A204.1 (cell line): ENCODE results near the gene SMG7.

Experiments used
- FAIRE-seq: peaks from 2 replicates; lab custom pipeline; 2012; peaks lifted over from hg19 to GRCh38; lab: Jason Lieb, UNC

Gene SMG7

GRCh38 chr1:183590244-183591191 lies 118.2 kb downstream of the SMG7 start, which contains the start of gene NCF2:
Gene NCF2, minus strand, starts transcription at chr1:183590459. Its CDS starts 130 bp downstream, at chr1:183590329.
- no peak for FAIRE-seq

- FAIRE-seq = no peak
Observed at GRCh38 chr1:183592733-183593132, 120.4 kb downstream of the SMG7 start.

- no peak for FAIRE-seq
Observed at GRCh38 chr1:183593356-183593755, 121.1 kb downstream of the SMG7 start.

- no peak for FAIRE-seq
Observed at GRCh38 chr1:183595537-183595936, 123.2 kb downstream of the SMG7 start.

- FAIRE-seq = no peak
Observed at GRCh38 chr1:183596500-183596899, 124.2 kb downstream of the SMG7 start.

- FAIRE-seq = no peak
Observed at GRCh38 chr1:183597656-183598347, 125.5 kb downstream of the SMG7 start.

GRCh38 chr1:183598386-183598785 lies 126.1 kb downstream of the SMG7 start:
- FAIRE-seq = no peak

GRCh38 chr1:183600136-183600535 lies 127.8 kb downstream of the SMG7 start:
- no peak for FAIRE-seq

GRCh38 chr1:183600634-183601033 lies 128.3 kb downstream of the SMG7 start:
- no peak for FAIRE-seq

- FAIRE-seq = no peak
Observed at GRCh38 chr1:183602510-183602909, 130.2 kb downstream of the SMG7 start.
